BLaER1 treated with 17β-estradiol and CSF1 and Interleukin-3, amounts not matched to agents 10 nM and 100 nM (cell line): ENCODE data around the gene CDH23.

ENCODE experiments used
- H3K27ac ChIP-seq, 11 experiments: shearing (Covaris generic); formaldehyde crosslinking; 2 replicates each; pipeline ENCODE4 v1.8.1; 2022
- H3K27me3 ChIP-seq, 11 experiments: shearing (Covaris generic); formaldehyde crosslinking; 2 replicates each; pipeline ENCODE4 v1.8.1; 2022
- H3K36me3 ChIP-seq, 11 experiments: shearing (Covaris generic); formaldehyde crosslinking; 2 replicates each; pipeline ENCODE4 v1.8.1; 2022
- H3K4me1 ChIP-seq, 10 experiments: shearing (Covaris generic); formaldehyde crosslinking; 2 replicates each; pipeline ENCODE4 v1.8.1; 2022
- H3K4me2 ChIP-seq, 11 experiments: shearing (Covaris generic); formaldehyde crosslinking; 2 replicates each; pipeline ENCODE4 v1.8.1; 2022
- H3K4me3 ChIP-seq, 10 experiments: shearing (Covaris generic); formaldehyde crosslinking; 2 replicates each; pipeline ENCODE4 v1.8.1; 2022
- H3K9ac ChIP-seq, 11 experiments: shearing (Covaris generic); formaldehyde crosslinking; 2 replicates each; pipeline ENCODE4 v1.8.1; 2022
- H3K9me3 ChIP-seq, 11 experiments: shearing (Covaris generic); formaldehyde crosslinking; replicated peaks in 1 of 11; 2 replicates each; pipeline ENCODE4 v1.8.1; 2022
- H4K20me1 ChIP-seq, 11 experiments: shearing (Covaris generic); formaldehyde crosslinking; 2 replicates each; pipeline ENCODE4 v1.8.1; 2022
- Cebpa-rat ChIP-seq, 11 experiments: shearing (Covaris generic); IDR thresholded peaks; 2 replicates each; pipeline ENCODE4 v1.8.1; 2022

CDH23 gene

GRCh38 chr10:71837098-71837827 is 440.5 kb downstream of the CDH23 start:
- Histone ChIP-seq H3K9ac (peak overlapping the region; percentile 69 to 82 (median 77)), H3K27ac (peak overlapping the region; percentile 64 to 92 (median 84)), H3K36me3 (peaks cover 18 to 90% (median 63%) of the 10 kb centered on the region in 11 experiments), H3K4me3 (peak overlapping the region; percentile 23 to 62 (median 44); a peak in 18 of 20 replicates), H3K9me3 (peaks cover 0 to 5% (median 0%) of the 10 kb centered on the region in 11 experiments; a peak in 2 of 22 replicates), H3K4me2 (peak overlapping the region; percentile 85 to 99 (median 94)), H3K27me3 (peaks cover 0 to 13% (median 0%) of the 10 kb centered on the region in 11 experiments; a peak in 2 of 22 replicates), H3K4me1 (peaks cover 93 to 100% (median 98%) of the 10 kb centered on the region in 10 experiments), H4K20me1 (peaks cover 79 to 100% (median 98%) of the 10 kb centered on the region in 11 experiments)
- TF ChIP-seq Cebpa-rat (IDR thresholded peaks at IDR 0.05) = no peak

DNA sequence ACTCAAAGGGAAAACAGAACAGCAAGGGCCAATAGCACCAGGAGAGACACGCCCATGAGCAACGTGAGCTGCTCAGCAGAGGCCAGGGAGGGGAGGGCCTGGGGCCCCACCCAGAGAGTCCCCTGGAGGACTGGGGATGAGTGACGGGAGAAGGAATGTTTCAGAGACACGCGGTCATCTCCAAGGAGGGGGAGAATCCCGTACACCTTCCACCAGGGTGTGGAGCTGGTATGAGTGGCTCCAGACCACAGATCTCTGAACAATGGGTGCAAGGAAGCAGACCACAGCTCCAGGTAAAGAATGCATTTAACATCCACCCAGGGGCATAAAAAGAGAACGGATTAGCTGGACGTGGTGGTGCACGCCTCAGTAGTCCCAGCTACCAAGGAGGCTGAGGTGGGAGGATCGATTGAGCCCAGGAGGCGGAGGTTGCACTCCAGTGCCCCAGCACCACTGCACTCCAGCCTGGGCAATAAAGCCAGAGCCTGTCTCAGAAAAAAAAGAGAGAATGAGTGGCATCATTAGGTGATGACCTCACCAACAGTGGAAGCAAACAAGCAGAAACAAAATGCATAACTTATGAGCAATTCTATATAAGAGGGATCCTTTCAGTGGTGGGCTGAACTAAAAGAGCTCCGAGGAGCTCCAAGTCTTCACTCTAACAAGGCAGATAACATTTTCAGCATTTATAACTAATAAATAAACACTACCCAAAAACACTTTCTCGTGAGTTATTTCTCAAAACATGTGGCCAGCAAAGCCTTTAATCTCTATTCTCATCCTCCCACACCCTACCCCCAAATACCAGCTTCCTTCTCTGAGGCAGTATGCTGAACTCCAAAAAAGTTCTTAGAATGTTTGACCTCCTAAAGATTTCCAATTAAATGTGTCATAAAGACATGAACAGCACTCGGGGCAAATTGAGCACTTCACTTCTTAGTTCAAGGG is 441.8 kb downstream of the CDH23 start:
- H3K27ac ChIP-seq = peak overlapping the region in 8 of 11 experiments; percentile 64 to 92 (median 87); a peak in 13 of 22 replicates
- no peak for TF ChIP-seq Cebpa-rat (IDR thresholded peaks at IDR 0.05)
- peaks cover 97 to 100% (median 99%) of the 10 kb centered on the region in 10 experiments for H3K4me1 ChIP-seq
- H3K4me3 ChIP-seq = peak overlapping the region in 7 of 10 experiments; percentile 10 to 62 (median 43); a peak in 12 of 20 replicates
- peaks cover 10 to 90% (median 63%) of the 10 kb centered on the region in 11 experiments; a peak in 21 of 22 replicates for H3K36me3 ChIP-seq
- no peaks in the 10 kb centered on the region for H3K9me3 ChIP-seq
- peak overlapping the region in 8 of 11 experiments; percentile 71 to 82 (median 79); a peak in 13 of 22 replicates for H3K9ac ChIP-seq
- H3K27me3 ChIP-seq = peaks cover 0 to 13% (median 0%) of the 10 kb centered on the region in 11 experiments; a peak in 2 of 22 replicates
- peaks cover 79 to 100% (median 98%) of the 10 kb centered on the region in 11 experiments for H4K20me1 ChIP-seq
- peak overlapping the region; percentile 85 to 99 (median 94) for H3K4me2 ChIP-seq

- H3K4me2 ChIP-seq = peak overlapping the region; percentile 85 to 99 (median 94)
- peaks cover 0 to 8% (median 0%) of the 10 kb centered on the region in 11 experiments; a peak in 1 of 22 replicates for H3K27me3 ChIP-seq
- peaks cover 86 to 100% (median 98%) of the 10 kb centered on the region in 11 experiments for H4K20me1 ChIP-seq
- peak overlapping the region in 9 of 11 experiments; percentile 29 to 79 (median 39); a peak in 13 of 22 replicates for H3K9ac ChIP-seq
- H3K4me3 ChIP-seq = peak overlapping the region in 8 of 10 experiments; percentile 4 to 48 (median 30); a peak in 14 of 20 replicates
- TF ChIP-seq Cebpa-rat (IDR thresholded peaks at IDR 0.05) = no peak
- H3K9me3 ChIP-seq = no peaks in the 10 kb centered on the region
- H3K27ac ChIP-seq = peak overlapping the region in 7 of 11 experiments; percentile 7 to 82 (median 36); a peak in 11 of 22 replicates
- H3K36me3 ChIP-seq = peaks cover 0 to 90% (median 65%) of the 10 kb centered on the region in 11 experiments; a peak in 20 of 22 replicates
- H3K4me1 ChIP-seq = peaks cover 83 to 100% (median 98%) of the 10 kb centered on the region in 10 experiments
These were observed 443.6 kb downstream of the CDH23 start for GRCh38 chr10:71840177-71840957.

DNA sequence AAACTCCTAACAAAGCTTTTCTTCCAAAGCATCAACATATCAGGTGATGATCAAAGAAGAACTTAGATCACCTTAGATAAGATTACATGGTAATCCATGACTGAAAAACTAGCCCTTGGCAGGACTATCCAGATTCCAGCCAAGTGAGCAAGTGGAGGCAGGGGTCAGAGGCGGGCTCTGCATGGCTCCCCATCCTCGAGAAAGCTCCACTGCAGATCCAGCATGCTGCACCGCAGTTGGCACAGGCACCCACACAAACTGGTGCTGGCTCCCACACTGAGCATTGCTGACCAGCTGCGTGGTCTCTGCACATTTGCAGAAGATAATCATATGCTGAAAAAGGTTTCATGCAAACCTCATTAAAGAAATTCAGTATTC is 444.2 kb downstream of the CDH23 start:
- Histone ChIP-seq H4K20me1 (peaks cover 88 to 100% (median 98%) of the 10 kb centered on the region in 11 experiments), H3K4me1 (peaks cover 78 to 100% (median 98%) of the 10 kb centered on the region in 10 experiments), H3K27ac (peak overlapping the region in 5 of 11 experiments; percentile 7 to 82 (median 36); a peak in 6 of 22 replicates), H3K4me2 (peak overlapping the region; percentile 85 to 99 (median 94)), H3K27me3 (peaks cover 0 to 8% (median 0%) of the 10 kb centered on the region in 11 experiments; a peak in 1 of 22 replicates), H3K4me3 (peak overlapping the region in 7 of 10 experiments; percentile 4 to 48 (median 35); a peak in 9 of 20 replicates), H3K9ac (peak overlapping the region in 8 of 11 experiments; percentile 29 to 79 (median 44); a peak in 12 of 22 replicates), H3K36me3 (peaks cover 0 to 92% (median 71%) of the 10 kb centered on the region in 11 experiments; a peak in 20 of 22 replicates), H3K9me3 (no peaks in the 10 kb centered on the region)
- TF ChIP-seq Cebpa-rat (IDR thresholded peaks at IDR 0.05) = no peak

DNA sequence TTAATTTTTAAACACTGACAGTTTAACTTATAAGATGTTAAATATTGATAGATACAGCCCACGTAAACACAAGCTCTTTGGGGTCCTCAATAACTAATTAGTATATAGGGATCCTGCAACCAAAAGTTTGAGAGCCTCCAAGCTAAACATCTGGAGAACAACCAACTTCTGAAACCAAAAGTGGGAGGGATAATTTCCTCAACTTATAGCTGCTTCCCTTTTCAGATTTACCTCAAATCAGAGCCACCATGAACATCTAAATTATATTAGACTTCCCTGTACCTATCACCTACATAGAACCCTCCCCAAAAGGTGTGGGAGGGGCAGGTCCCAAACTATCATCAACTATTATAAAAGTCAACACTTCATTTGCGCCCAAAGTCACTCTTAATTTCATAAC is 445.7 kb downstream of the CDH23 start:
- Histone ChIP-seq H3K9me3 (no peaks in the 10 kb centered on the region), H4K20me1 (peaks cover 100% of the 10 kb centered on the region in 11 experiments), H3K36me3 (peaks cover 0 to 100% (median 85%) of the 10 kb centered on the region in 11 experiments; a peak in 20 of 22 replicates), H3K4me3 (peak overlapping the region in 5 of 10 experiments; percentile 10 to 98 (median 33); a peak in 5 of 20 replicates), H3K4me1 (peaks cover 69 to 100% (median 100%) of the 10 kb centered on the region in 10 experiments), H3K4me2 (peak overlapping the region; percentile 56 to 99 (median 94); a peak in 21 of 22 replicates), H3K27me3 (peaks cover 0 to 8% (median 0%) of the 10 kb centered on the region in 11 experiments; a peak in 1 of 22 replicates), H3K27ac (peak overlapping the region in 1 of 11 experiments; percentile 10; a peak in 1 of 22 replicates), H3K9ac (peak overlapping the region in 2 of 11 experiments; percentile 96 to 97; a peak in 3 of 22 replicates)
- TF ChIP-seq Cebpa-rat (IDR thresholded peaks at IDR 0.05) = no peak

- H3K9ac ChIP-seq = peak overlapping the region in 4 of 11 experiments; percentile 2 to 97 (median 54); a peak in 4 of 22 replicates
- peak overlapping the region; percentile 56 to 99 (median 94) for H3K4me2 ChIP-seq
- no peak for TF ChIP-seq Cebpa-rat (IDR thresholded peaks at IDR 0.05)
- peaks cover 100% of the 10 kb centered on the region in 11 experiments for H4K20me1 ChIP-seq
- H3K4me1 ChIP-seq = peaks cover 69 to 100% (median 98%) of the 10 kb centered on the region in 10 experiments
- peaks cover 0 to 5% (median 0%) of the 10 kb centered on the region in 11 experiments; a peak in 1 of 22 replicates for H3K27me3 ChIP-seq
- H3K4me3 ChIP-seq = peak overlapping the region in 6 of 10 experiments; percentile 5 to 98 (median 33); a peak in 8 of 20 replicates
- peak overlapping the region in 3 of 11 experiments; percentile 5 to 26 (median 10); a peak in 4 of 22 replicates for H3K27ac ChIP-seq
- H3K9me3 ChIP-seq = no peaks in the 10 kb centered on the region
- peaks cover 0 to 100% (median 85%) of the 10 kb centered on the region in 11 experiments; a peak in 20 of 22 replicates for H3K36me3 ChIP-seq
These were observed 446.4 kb downstream of the CDH23 start for GRCh38 chr10:71842856-71843686.
